Stomach (tissue), 9 donors: ENCODE measurements around the gene SLC25A20. TPM values are rescaled to one million over a fixed set of nuclear protein-coding genes. Genes with fewer than 3 reads are reported as not detected.
A peak's percentile ranks its signal among the peaks of the same experiment; 100 is the strongest.

Experiments used
- DNase-seq, 2 donors: peaks; one replicate each; pipeline versions ENCODE4 v3.0.0 to v3.0.0-alpha.2; 2013 to 2019
- H3K27ac ChIP-seq, 5 donors: fragments of 200-600 bp in 4 of 5; sonication (generic) in 4 of 5; one replicate each; pipeline ENCODE4 v1.5.1; 2013 to 2019; ENCODE audit warnings: mild to moderate bottlenecking in 1 of 5, moderate library complexity in 1 of 5
- H3K27me3 ChIP-seq, 3 donors: fragments of 200-600 bp; sonication (generic); one replicate each; pipeline ENCODE4 v1.5.1; 2017 to 2019; ENCODE audit warnings: mixed run types in 1 of 3
- H3K36me3 ChIP-seq, 4 donors: fragments of 200-600 bp; sonication (generic); 1 replicate in 3 of 4; 2 replicates in 1 of 4; pipeline ENCODE4 v1.5.1; 2016 to 2019
- H3K4me1 ChIP-seq, 4 donors: fragments of 200-600 bp; sonication (generic); one replicate each; pipeline ENCODE4 v1.5.1; 2016 to 2019
- H3K4me3 ChIP-seq, 4 donors: fragments of 200-600 bp; sonication (generic) in 3 of 4; one replicate each; pipeline ENCODE4 v1.5.1; 2016 to 2019; ENCODE audit warnings: mild to moderate bottlenecking in 1 of 4
- H3K9me3 ChIP-seq, 4 donors: fragments of 200-600 bp; sonication (generic); one replicate each; pipeline ENCODE4 v1.5.1; 2016 to 2019
- CTCF ChIP-seq, 7 experiments: fragments of 450-650 bp in 4 of 7; fragments of 200-600 bp in 3 of 7; sonication (generic) in 3 of 7; IDR thresholded peaks; one replicate each; pipeline ENCODE4 v1.5.1; 2016 to 2019; ENCODE audit warnings: antibody characterized with exemption in 7 of 7, control low read depth in 2 of 7, mild to moderate bottlenecking in 1 of 7
- EP300 ChIP-seq: sonication (generic); formaldehyde crosslinking; IDR thresholded peaks from one replicate; pipeline ENCODE4 v1.6.1; 2017; ENCODE audit warnings: antibody characterized with exemption
- POLR2A ChIP-seq, 4 donors: fragments of 450-650 bp; IDR thresholded peaks; one replicate each; pipeline ENCODE4 v1.6.1; 2016; ENCODE audit warnings: antibody characterized with exemption in 4 of 4, control low read depth in 2 of 4, mild to moderate bottlenecking in 1 of 4, moderate library complexity in 1 of 4
- POLR2AphosphoS5 ChIP-seq, 3 donors: sonication (generic); formaldehyde crosslinking; IDR thresholded peaks; one replicate each; pipeline ENCODE4 v1.6.1; 2016; ENCODE audit warnings: antibody characterized with exemption in 3 of 3
- WGBS, 5 donors: extraction: QIAGEN DNeasy Blood & Tissue Kit in 3 of 5; methylation state at CpG; one replicate each; pipeline versions ENCODE4 v1.1.5 to v1.1.7; 2013 to 2018; 5-methylcytosine and 5-hydroxymethylcytosine counted together
- intact Hi-C: fragments of 100-400 bp; cut with DNase I; formaldehyde crosslinking; loops from one replicate; pipeline ENCODE4 v1.15.1; 2023; ENCODE audit warnings: low total_unique reads
- polyA plus RNA-seq, 3 donors: library from polyadenylated mRNA; stranded (reverse); fragments of 200-250 nt; gene quantifications; one replicate each; pipeline ENCODE4 v1.2.3, GENCODE V29; 2013
- total RNA-seq, 5 donors: library from RNA; depleted of rRNA; stranded (reverse); fragments of >200 nt; gene quantifications; one replicate each; pipeline versions ENCODE4 v1.1.0 to v1.2.3, GENCODE V29; 2014 to 2016
- donor health status: healthy with polysubstance abuse.
- donor health status: Bipolar disorder and iron deficiency.
- donor health status: healthy.

SLC25A20 gene
- total and polyA plus RNA-seq, 8 donors = 7.5 to 142 (median 18.4) TPM

GRCh38 chr3:48847053-48847503, 51.6 kb downstream of the SLC25A20 start:
- intact Hi-C loops = no loop called here
- no peaks in the 10 kb centered on the region for H3K9me3 ChIP-seq
- DNase-seq = peak; percentile 90 to 93
- peak overlapping the region; percentile 94 to 99 (median 97) for H3K27ac ChIP-seq
- WGBS, 5 donors = 0 to 1% (median 0%) methylated on average over 10 to 42 of the region's 42 CpGs
- peak overlapping the region; percentile 79 to 95 (median 86) for H3K4me3 ChIP-seq
- no peaks in the 10 kb centered on the region for H3K36me3 ChIP-seq
- peak; percentile 5 to 16 (median 12) for TF ChIP-seq POLR2AphosphoS5 (IDR thresholded peaks at IDR 0.05)
- no peak for TF ChIP-seq EP300
- H3K27me3 ChIP-seq = no peaks in the 10 kb centered on the region
- H3K4me1 ChIP-seq = peaks cover 19 to 30% (median 27%) of the 10 kb centered on the region in 4 donors

DNA sequence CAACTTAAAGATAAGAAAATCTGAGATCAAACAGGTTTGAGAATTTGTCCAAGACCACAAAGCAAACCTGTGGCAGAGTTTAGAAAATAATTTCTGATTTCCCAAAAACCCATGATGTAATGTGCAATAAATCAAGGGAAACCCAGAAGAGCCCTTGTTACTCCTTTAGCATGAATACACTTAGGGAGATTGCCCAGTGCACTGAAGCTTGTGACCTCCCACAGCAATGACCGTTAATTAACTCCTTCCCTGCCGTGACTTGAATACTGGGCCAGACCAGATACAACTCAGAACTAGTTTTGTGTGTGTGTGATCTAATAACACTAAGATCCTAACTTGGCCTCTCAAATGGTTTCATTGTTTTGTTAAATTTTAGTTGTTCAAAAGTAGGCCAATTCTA, 53.5 kb downstream of the SLC25A20 start:
- peak in 1 of 2 donors; percentile 23 for DNase-seq
- Histone ChIP-seq H3K36me3 (no peaks in the 10 kb centered on the region), H3K27ac (no peak overlapping the region), H3K9me3 (no peaks in the 10 kb centered on the region), H3K4me1 (peaks cover 19 to 30% (median 27%) of the 10 kb centered on the region in 4 donors), H3K27me3 (no peaks in the 10 kb centered on the region), H3K4me3 (peak overlapping the region in 2 of 4 donors; percentile 79 to 88)
- TF ChIP-seq POLR2A (IDR thresholded peaks at IDR 0.05) = no peak
- intact Hi-C loops = no loop called here
- 37 to 50% (median 46%) methylated on average over 2 of the region's 2 CpGs for WGBS, 5 donors

DNA sequence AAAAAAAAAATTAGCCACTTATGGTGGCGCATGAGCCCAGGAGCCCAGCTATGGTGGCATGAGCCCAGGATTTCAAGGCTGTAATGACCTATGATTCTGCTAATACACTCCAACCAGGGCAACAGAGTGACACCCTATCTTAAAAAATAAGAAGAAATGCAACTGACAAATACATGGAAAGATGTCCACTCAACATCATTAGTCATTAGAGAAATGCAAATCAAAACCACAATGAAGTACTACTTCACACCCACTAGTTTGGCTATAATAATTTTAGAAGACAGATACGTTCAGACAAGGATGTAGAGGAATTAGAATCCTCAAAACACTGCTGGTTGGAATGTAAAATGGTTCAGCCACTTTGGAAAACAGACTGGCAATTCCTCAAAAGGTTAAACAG, 61.5 kb downstream of the SLC25A20 start:
- Histone ChIP-seq H3K36me3 (peaks cover 0 to 17% (median 14%) of the 10 kb centered on the region in 4 donors), H3K4me3 (no peak overlapping the region), H3K27me3 (no peaks in the 10 kb centered on the region), H3K9me3 (no peaks in the 10 kb centered on the region), H3K27ac (no peak overlapping the region), H3K4me1 (peaks cover 0 to 10% (median 4%) of the 10 kb centered on the region in 4 donors)
- intact Hi-C loops = no loop called here
- no peak for DNase-seq
- TF ChIP-seq POLR2A (IDR thresholded peaks at IDR 0.05) (no peak), CTCF (IDR thresholded peaks at IDR 0.05) (no peak), EP300 (no peak), POLR2AphosphoS5 (IDR thresholded peaks at IDR 0.05) (no peak)
- 72 to 90% (median 82%) methylated on average over 2 of the region's 2 CpGs for WGBS, 5 donors

- H3K4me3 ChIP-seq = no peak overlapping the region
- no peak for DNase-seq
- peaks cover 0 to 21% (median 9%) of the 10 kb centered on the region in 4 donors for H3K4me1 ChIP-seq
- 92 to 95% (median 93%) methylated on average over 11 of the region's 11 CpGs for WGBS, 5 donors
- intact Hi-C loops = no loop called here
- peaks cover 0 to 17% (median 14%) of the 10 kb centered on the region in 4 donors for H3K36me3 ChIP-seq
- no peaks in the 10 kb centered on the region for H3K9me3 ChIP-seq
- H3K27ac ChIP-seq = no peak overlapping the region
- TF ChIP-seq POLR2A (IDR thresholded peaks at IDR 0.05) (no peak), POLR2AphosphoS5 (IDR thresholded peaks at IDR 0.05) (no peak), EP300 (no peak), CTCF (IDR thresholded peaks at IDR 0.05) (no peak)
- H3K27me3 ChIP-seq = no peaks in the 10 kb centered on the region
These were observed 62.9 kb downstream of the SLC25A20 start for GRCh38 chr3:48835650-48836366.

DNA sequence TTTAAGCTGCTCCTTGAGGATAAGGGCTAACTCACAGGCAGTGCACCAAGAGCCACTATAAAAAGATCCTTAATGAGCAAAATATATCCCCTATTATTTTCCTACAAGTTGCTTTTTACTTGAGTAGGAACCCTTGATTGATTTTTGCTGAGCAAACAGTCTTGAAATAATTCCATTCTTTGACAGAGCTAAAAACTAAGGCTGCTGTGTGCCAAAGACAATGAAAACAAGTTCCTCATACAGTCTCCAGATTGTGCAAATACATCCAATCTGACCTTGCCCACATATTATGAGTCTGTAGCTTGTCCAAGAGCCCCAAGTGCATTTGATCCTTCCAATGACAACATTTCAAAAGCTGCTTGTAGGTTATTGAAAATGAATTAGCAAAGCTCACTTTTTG, 66.0 kb downstream of the SLC25A20 start:
- Histone ChIP-seq H3K27ac (no peak overlapping the region), H3K36me3 (peaks cover 0 to 3% (median under 1%) of the 10 kb centered on the region in 4 donors), H3K4me1 (peaks cover 0 to 24% (median 7%) of the 10 kb centered on the region in 4 donors), H3K9me3 (no peaks in the 10 kb centered on the region), H3K27me3 (no peaks in the 10 kb centered on the region), H3K4me3 (no peak overlapping the region)
- intact Hi-C loops = no loop called here
- TF ChIP-seq EP300 = no peak
- TF ChIP-seq POLR2AphosphoS5 (IDR thresholded peaks at IDR 0.05) = no peak
- TF ChIP-seq CTCF (IDR thresholded peaks at IDR 0.05) = no peak
- no peak for TF ChIP-seq POLR2A (IDR thresholded peaks at IDR 0.05)
- peak in 1 of 2 donors; percentile 25 for DNase-seq
